Right kidney (tissue), 1 donor: Measurements from ENCODE around the gene NUDT1.

Experiments used
- DNase-seq: peaks from one replicate; pipeline ENCODE4 v3.0.0-alpha.2; 2016

Gene NUDT1

DNA sequence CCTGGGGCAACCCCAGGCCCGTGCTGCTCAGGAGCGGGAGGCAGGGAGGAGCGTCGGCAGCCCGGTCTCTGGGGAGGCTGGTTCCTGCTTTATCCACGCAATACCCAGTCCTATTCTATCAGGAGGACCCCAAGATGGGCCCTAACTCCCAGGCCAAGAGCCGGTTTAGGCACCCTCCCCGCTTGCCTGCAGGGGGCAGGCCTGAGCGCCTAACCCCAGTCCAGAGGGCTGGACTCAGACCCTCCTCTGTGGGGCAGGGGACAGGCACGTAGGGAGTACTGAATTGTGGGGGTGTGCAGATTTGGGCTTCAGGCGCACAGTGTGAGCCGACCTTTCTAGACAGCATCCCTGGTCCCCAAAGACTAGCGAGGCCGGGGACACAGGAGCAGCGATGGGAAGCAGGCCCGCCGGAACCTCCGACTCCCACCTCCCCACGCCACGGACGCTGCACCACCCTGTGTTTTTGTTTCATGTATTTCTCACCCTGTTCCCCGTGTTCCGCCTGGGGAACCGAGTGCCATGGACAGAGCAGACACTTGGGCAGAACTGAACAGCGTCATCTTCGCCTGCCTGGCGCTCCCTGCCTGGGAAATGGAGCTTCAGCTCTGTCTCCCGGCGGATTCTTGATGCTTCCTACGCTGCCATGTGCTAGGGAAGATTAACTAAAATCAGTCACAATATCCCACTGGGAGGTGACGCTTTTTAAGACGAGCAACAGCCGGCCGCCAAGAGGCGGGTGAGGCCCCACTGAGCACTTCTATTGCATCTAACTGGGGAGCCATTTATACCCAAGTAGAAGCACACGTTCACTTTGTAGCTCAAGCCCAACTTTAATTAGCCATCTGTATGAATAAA, 5.3 kb downstream of the NUDT1 start:
- DNase-seq: peak; percentile 39

DNA sequence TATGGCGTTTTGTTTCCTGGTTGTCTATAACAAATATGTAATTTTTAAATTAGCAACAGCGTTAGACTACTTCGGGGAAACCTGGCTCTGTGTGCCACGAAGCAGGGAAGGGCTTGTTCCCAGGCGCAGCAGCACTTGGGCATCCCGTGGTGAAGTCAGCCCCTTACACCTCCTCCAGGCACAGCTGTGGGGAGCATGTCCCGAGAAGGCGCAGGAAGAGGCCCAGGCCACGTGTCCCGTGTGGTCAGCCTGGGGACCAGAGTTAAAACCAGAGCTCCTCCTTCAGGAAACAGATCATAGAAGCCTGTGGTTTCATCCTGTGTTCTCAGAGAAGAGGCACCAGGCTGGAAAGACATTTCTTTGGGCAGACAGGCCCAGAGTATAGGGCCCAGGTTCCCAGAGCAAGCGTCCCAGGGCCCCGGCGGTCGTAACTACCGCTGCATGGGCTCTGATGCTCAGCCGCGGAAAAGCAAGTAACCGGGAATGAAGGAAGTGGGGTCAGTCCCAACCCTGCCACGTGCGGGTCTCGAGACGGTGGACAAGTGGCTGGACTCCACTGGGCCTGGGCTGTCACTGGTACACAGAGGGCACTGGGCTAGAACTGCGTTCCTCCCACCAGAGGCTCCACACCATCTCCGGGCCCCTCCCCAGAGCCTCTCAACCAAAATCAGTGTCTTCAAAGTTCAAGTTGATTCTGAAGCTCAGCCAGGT, 7.1 kb downstream of the NUDT1 start:
- no peak for DNase-seq

DNA sequence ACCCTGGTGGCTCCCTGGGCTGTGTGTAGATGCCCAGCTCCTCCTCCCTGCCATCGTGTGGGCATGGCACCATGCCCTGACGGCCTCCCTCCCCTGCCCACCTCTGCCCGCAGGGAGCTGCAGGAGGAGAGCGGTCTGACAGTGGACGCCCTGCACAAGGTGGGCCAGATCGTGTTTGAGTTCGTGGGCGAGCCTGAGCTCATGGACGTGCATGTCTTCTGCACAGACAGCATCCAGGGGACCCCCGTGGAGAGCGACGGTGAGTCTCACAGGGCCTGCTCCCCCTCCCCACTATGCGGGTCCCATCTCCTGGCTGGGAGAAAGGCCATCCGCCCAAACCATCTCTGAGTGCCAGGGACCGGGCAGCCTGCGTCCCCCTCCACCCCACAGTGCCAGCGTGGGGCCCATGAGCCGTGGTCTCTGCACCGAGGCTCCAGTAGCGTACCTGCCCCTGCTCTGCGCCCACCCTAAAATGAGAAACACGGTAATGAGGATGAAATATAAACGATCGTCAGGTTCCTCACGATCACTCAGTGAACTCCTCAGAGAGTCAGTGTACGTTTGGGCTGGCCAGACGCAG, 7.8 kb downstream of the NUDT1 start:
- DNase-seq: no peak

DNA sequence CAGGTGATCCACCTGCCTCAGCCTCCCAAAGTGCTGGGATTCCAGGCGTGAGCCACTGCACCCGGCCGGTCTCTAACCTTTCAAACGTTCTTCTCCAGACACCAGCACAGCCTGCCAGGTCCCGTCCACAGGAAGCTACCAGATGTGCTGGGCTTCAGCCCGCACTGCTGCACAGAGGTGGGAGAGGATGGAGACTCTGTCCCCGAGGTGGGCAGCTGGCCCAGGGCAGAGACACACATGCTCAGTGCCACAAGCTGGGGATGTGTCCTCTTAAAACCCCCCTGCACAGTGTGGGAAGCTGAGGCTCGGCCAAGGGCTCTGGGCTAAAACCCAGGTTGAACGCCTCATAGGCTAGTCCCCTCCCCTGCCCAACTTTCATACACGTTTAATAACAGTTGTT, 9.4 kb downstream of the NUDT1 start:
- no peak for DNase-seq

DNA sequence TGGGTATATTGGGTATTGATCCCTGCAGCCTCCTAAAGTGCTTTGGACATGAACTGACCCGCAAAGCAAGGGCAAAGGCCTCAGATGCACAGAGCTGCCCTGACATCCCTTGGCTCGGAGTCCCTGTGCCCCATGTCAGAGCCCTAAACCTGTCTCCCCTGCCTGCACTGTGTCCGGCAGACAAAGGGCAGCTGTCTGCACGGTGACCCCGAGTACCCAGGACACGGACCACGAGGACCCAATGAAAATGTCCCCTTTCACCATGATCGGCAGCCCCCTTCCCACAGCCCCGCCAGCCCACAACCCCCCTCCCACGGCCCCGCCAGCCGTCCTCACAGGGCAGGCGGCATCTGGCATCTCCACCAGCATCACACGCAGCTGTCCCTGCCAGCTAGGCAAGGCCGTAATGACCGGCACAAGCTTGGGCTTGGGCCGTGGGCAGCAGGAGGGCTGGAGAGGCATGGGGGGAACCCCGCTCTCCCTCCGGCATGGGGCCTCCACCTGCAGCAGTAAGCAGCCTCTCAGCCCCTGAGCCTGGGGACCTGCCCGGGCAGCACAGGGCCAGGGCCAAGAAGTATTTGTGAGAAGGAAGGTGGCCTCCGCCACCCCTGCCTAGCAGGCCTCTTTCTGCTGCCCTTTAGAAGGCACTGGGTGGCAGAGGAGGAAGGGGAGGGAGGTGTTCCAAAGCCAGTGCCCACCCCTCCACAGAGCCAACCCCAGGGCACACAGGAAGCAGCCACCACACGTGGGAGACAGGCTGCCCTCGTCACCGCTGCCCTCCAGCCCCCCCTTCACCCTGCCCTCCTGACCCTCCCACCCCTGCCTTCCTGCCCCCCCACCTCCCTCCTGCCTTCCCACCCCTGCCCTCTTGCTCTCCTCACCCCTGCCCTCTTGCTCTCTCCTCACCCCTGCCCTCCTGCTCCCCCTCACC, 10.1 kb downstream of the NUDT1 start:
- DNase-seq: no peak

DNA sequence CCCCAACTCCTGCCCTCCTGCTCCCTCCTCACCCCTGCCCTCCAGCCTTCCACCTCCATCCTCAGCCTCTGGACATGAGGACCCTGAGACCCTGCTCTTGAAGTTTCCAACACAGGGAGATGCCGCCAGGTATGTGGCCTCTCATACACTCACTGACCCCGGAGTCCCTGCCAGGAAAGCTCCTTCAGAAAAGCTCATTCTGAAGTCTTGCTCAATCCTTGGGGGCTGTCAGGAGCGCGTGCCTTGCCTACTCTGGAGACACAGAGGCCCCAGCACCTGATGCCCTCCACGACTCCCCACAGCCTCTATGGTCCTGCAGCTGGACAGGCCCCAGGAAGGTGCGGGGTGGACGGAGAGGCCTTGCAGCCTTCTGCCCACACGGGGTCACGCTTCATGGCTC, 11.0 kb downstream of the NUDT1 start:
- no peak for DNase-seq

DNA sequence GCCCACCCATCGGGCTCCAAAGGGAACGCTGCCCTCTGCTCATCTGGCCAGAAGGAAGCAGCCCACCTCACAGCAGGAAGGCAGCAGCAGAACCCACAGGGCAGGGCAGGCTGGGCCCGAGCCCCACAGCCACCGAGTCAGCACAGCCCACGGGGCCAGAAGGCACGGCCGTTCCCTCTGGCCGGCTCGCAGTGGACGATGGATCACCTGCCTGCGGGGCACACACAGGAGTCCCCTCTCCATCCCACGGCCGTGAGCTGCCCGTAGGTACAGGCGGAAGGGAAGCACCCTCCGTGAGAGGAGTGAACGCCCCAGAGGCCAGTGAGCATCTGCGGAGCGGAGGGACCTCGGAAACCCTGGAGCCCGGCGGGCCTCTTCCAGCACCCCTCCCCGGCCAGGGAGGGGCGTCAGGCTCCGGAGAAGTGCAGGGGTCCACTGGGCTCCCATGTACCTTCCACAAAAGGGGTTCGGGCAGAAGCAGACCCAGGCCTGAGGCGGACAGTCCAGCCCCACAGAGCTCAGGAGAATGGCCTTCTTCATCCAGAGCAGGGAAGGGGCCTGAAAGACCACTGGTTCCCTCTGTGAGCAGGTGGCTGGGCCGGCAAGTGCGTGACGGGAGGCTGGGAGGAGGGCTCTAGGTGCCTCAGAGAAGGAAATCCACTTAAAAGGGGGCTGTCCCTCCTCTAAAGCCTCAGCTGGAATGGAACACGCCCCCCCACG, 11.7 kb downstream of the NUDT1 start:
- DNase-seq: no peak

DNA sequence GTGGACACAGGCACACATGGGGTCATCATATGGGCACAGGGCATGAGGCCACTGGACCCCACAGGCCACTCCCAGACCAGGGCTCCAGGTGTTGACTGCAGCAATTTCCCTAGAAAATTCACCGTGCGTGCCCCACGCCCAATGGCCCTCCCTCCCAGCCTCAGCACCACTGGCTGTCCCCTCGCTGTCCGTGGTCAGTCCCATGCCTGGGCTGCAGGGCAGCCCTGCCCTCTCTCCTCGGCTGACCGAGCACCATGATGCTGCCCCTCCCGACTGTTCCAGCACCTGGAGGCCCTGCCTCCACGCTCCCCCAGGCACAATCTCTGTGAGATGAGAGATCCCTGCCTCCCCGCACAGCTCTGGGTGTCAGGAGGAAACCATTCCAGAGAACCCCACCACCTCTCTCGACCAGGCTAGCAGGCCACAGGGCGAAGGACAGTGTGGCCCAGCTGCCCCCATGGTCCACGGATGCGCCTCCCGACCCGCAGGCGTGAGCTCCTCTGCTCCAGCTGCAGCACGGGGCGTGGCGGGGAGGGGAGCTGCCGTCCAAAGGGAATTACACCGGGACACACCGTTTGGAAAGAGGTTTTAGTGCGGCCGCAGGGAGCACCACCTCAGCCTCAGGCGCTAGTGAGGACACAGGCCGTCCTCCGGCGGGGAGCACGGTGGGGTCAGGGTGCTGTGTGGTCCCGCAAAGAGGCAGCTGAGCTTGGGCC, 12.6 kb downstream of the NUDT1 start:
- no peak for DNase-seq

DNA sequence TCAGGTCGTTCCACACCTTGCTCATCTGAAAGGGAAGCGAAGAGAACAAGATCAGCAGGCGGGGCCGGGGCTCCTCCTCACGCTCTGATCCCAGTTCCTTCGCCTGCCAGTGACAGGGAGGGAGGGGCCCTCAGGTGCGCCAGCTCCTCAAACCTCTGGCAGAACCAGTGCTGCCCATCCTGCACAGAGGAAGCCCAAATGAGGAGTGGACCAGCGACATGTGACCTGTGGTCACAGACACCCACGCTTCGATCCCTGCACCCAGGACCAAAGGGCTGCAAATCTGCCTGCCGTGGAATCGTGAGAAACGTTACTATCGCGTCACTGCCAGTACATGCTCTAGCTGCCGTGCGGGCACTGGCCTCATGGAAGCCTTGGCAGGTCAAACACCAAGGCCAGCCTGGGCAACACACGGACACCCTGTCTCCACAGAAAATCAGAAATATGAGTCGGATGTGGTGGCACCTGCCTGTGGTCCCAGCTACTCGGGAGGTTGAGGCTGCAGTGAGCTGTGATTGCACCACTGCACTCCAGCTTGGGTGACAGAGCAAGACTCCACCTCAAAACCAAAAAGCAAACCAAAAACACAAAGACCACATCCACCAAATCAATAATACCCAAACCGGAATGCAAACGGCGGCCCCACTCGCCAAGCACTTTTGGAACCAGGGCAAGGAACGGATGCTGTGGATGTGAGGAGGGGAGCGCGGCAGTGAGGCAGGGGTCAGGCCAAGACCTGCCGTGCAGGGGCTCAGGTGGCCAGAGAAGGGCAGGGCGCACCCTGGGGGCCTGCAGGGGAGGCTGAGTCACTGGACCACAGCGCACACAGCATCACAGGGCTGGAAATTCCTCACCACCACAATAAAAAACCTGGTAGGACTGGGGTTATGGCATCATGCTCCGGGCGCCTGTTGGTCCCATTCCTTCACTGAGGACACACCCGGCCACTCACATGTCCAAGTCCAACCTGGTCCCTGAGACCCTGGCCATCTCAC, 13.4 kb downstream of the NUDT1 start:
- DNase-seq: no peak

DNA sequence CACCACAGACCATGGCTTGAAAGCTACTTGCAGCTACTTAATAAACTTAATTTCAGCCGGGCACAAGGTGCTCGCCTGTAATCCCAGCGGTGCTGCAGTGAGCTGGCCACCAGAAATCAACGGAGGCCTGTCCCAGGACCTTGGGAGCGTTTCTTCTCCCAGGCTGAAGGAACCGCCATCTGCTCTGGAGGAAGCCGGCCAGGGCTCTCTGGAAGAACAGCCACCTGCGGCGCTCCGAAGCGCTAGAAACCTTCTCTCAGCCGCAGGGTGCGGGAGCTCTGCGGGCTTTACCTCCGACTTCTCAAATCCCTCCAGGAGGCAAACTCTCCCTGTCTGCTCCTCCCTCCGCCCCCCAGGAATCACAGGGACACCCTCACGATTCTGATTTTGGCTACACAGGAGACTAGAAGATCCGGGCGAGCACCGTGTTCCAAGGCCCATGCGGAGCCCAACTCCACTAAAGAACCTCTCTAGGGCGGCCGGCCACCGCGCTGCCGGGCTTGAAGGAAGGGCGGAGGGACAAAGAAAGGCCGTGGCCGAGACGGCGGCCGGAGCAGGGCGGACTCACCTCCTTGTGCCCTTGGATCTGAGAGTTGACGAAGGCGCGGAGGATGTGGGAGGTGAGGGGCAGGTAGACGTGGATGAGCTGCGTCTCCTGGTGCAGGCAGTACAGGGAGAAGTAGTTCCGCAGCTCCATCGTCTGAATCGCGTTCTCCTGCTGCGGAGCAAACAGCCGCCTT, 14.4 kb downstream of the NUDT1 start:
- no peak for DNase-seq

DNA sequence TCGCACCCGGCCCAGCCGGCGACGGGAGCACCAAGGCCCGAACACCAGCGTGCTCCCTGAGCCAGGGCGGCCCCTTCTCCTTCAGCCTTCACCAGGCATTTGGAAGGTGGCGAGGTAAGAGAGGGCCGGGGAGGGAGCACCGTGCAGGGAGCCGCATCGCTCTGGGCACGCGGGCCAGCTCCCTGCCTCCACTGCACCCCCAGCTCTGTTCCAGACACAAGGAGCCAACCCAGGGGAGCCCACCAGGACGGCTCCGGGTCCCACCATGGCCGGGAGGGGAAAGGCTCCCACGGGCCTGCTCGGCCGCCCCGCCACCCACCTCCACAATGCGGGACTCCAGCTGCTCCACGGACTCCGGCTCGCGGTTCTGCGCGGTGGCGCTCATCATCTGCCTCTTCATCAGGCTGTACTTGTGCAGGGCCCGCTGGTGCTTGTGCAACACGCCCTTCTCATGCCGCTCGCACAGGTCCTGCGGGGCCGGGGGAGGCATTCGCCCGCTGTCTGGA, 15.1 kb downstream of the NUDT1 start:
- no peak for DNase-seq

DNA sequence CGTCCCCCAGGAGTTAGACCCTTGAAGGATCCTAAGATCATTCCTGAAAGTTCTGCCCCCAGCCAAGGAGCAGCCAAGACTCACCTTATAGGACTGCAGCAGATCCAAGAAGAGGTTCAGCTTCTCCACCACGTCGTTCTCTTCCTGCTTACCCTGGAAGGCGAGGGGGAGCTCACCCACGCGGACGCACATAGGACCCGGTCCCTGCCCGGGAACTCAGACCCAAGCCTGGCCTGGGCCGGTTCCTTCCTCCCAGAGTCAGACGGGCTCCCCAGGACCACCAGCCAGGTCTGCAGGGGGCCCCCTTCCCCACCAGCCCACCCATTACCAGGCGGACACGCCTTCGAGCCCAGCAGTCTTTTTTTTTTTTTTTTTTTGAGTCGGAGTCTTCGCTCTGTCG, 15.6 kb downstream of the NUDT1 start:
- DNase-seq: no peak

DNA sequence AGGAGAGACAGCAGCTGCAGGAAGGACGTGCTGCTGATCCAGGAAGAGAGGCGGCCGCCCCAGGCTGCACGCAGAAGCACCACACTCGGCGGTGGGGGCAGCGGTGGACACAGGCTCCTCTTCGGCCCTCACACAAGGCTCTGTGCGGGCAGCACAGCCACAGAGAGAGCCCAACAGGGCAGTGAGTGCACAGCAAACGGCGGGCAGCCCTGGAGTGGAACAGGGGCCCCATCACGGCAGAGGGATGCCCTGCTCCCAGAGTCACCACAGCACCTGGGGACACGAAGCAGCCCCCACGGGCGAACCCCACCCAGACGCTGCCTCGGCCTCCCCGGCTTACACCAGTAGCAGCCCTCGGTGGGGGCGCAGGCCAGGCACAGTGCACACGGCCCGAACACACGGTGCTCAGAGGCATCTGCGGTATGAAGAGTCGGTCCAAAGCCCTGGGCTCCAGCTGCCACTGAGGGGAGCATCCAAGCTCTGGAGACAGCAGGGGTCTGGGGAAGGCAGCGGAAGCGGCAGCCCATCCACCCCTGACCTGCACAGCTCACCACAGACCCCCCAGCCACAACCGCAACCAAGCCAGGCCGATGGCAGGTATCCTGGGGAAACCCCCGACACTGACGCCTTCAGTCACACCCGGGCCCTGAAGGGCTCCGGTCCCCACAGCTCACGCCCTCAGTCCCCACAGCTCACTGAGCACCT, 16.8 kb downstream of the NUDT1 start:
- DNase-seq: no peak

DNA sequence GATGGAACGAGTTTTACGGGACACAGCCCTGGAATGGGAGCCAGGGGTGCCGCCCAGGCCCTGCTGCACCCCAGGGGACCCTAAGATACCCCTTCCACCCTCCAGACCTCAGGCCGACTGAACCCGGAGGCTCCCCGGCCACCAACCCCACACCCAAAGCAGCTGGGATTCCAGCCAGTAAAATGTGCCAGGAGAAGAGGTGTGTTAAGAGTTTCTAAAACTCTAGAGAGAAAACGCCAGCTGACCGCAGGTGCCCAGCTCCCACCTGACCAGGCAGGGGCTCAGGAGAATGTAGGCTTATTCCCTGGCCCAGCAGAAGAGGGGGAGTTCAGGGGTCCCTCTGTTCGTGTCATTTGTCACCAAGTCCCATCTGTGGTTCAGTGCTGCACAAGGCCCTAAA, 17.5 kb downstream of the NUDT1 start:
- no peak for DNase-seq

DNA sequence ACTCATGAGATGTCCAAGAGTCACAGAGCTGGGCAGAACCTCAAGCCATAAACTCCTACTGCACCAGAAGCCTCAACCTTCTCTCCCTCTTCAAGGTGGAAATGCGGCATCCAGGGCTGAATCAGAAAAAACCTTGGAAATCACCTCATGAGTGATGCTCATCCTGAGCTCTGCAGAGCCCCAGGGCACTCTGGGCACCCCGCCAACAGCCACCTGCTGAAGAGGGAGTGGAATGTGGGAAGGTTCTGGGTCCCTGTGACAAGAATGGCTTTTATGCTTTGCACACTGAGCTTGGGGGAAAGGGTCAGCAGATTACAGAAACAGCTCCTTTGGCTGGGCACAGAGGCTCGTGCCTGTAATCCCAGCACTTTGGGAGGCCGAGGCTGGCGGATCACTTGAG, 18.8 kb downstream of the NUDT1 start:
- DNase-seq: no peak

DNA sequence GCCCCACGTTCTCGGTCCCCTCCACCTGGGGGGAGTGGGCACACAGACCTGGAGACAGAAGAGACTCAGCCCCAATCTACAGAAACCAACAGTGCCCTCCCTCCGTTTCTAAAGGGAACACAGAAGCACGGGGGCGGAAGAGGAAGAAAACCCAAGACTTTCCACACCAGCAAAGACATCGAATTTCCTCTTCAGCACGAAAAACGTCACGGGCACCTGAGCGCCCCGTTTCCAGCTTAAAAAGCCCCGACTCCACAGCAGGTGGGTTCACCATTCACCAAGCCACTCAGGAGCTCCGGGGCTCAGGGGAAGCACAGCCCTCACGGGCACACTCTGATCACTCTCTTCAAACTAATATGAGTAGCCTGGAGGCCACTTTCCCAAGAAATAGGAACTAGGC, 19.6 kb downstream of the NUDT1 start:
- DNase-seq: no peak

DNA sequence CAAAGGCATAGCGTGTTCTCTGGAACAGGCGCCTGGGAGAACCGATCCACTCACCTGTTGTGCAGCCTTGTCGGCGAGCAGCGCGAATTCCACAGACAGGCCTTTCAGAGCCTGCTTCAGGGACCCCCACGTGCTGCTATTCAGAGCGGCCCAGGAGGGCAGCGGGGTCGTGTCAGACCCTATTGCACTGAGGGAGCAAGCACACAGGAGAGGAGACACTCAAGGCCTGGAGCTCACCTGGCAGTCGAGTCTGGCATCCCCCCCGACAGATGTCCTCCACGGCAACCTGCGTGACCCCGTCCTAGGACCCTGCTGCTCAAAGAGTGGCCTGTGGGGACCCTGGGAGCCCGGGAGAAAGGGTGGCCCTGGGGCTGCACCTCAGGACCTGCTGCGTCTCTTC, 21.1 kb downstream of the NUDT1 start:
- no peak for DNase-seq

DNA sequence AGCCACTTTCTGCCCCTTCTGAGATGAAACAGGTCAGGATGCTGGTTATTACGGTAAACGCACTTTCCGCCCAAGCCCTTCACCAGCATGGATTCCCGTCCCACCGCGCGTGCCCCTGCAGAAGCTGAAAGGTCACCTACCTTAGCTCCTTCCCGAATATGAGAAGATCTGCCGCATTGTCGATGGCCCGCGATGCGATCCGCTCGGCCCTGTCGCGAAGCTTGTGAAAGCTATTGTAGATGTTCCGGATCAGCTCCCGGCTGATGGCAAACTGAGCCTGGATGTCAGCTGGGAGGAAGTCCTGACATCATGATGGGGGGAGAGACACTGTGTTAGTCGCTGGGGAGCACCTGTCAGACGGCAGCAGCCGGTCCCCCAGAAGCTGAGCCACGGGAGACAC, 22.1 kb downstream of the NUDT1 start:
- no peak for DNase-seq
